K562 (cell line): ENCODE data around the gene PDE4D. TPM values are rescaled to one million over a fixed set of nuclear protein-coding genes. Genes with fewer than 3 reads are reported as not detected.

Experiments used
- ATAC-seq: fragments of 200-7000 bp; cut with Tn5 transposase; 3 replicates; pipeline ENCODE4 v1.9.1; 2020; ENCODE audit warnings: moderate library complexity
- BruUV-seq: library from RNA; stranded (reverse); fragments of 400-500 nt; replicated peaks from 2 replicates; lab custom pipeline; 2021; lab: Mats Ljungman, UMichigan
- CTCF ChIA-PET: fragments of 300-600 bp; formaldehyde crosslinking; extraction: SDS; loops from one replicate; lab custom pipeline; 2021; ENCODE audit warnings: low intra/inter-chr PET ratio; lab: Yijun Ruan, JAX
- POLR2A ChIA-PET: fragments of 300-600, 350-650 bp; sonication (Branson Sonifier 250); formaldehyde crosslinking; extraction: SDS; loops from one replicate; lab custom pipeline; 2021; ENCODE audit warnings: antibody characterized with exemption, inconsistent platforms; lab: Yijun Ruan, JAX
- DNase-seq, 4 experiments: peaks; one replicate each; pipeline versions ENCODE4 v3.0.0 to v3.0.0-alpha.2; 2011 to 2018; ENCODE audit warnings: low spot score in 3 of 4, mixed read lengths in 3 of 4; ENCODE audit errors: extremely low read depth in 1 of 4
- FAIRE-seq: peaks from 2 replicates; lab custom pipeline; 2011; peaks lifted over from hg19 to GRCh38; lab: Jason Lieb, UNC
- H2AFZ ChIP-seq: 2 replicates; pipeline ENCODE4 v1.6.0; 2011; ENCODE audit warnings: low read depth, low read length, control low read depth, inconsistent platforms
- H3K27ac ChIP-seq: fragments of 200-600 bp; 3 replicates; pipeline ENCODE4 v1.8.0; 2011; ENCODE audit warnings: low read depth, mild to moderate bottlenecking, control low read depth, inconsistent platforms, low read length, moderate library complexity, mixed read lengths; ENCODE audit errors: extremely low read depth
- H3K27me3 ChIP-seq, 2 experiments: fragments of 300-600 bp in 1 of 2; 2 replicates in 1 of 2; 3 replicates in 1 of 2; pipeline versions ENCODE4 v1.6.0 to v1.8.0; 2011; ENCODE audit warnings: inconsistent platforms in 2 of 2, low read length in 2 of 2, mild to moderate bottlenecking in 1 of 2, mixed read lengths in 1 of 2, moderate library complexity in 1 of 2; ENCODE audit not compliant: control insufficient read depth in 2 of 2, insufficient read depth in 2 of 2
- H3K36me3 ChIP-seq: fragments of 300-600 bp; 3 replicates; pipeline ENCODE4 v1.8.0; 2011; ENCODE audit warnings: mild to moderate bottlenecking, low read length, inconsistent platforms; ENCODE audit not compliant: control insufficient read depth, insufficient read depth
- H3K4me1 ChIP-seq, 2 experiments: fragments of 200-600 bp in 1 of 2; replicated peaks in 1 of 2; 2 replicates in 1 of 2; 3 replicates in 1 of 2; pipeline versions ENCODE4 v1.5.1 to v1.8.0; 2011; ENCODE audit warnings: inconsistent platforms in 2 of 2, low read length in 2 of 2, mild to moderate bottlenecking in 1 of 2, mixed read lengths in 1 of 2, moderate library complexity in 1 of 2; ENCODE audit not compliant: control insufficient read depth in 2 of 2, insufficient read depth in 2 of 2
- H3K4me2 ChIP-seq: 2 replicates; pipeline ENCODE4 v1.6.1; 2011; ENCODE audit warnings: low read length, control low read depth, inconsistent platforms, mixed read lengths; ENCODE audit not compliant: insufficient read depth
- H3K4me3 ChIP-seq: fragments of 200-600 bp; sonication (generic), shearing (Covaris generic); 2 replicates; pipeline ENCODE4 v1.5.1; 2016; ENCODE audit warnings: control low read depth, inconsistent platforms
- H3K79me2 ChIP-seq: fragments of 200-600 bp; 3 replicates; pipeline ENCODE4 v1.8.0; 2011; ENCODE audit warnings: low read length, inconsistent platforms; ENCODE audit not compliant: control insufficient read depth, insufficient read depth
- H3K9ac ChIP-seq, 2 experiments: 2 replicates each; pipeline versions ENCODE4 v1.6.0 to v1.6.1; 2011; ENCODE audit warnings: low read depth in 2 of 2, low read length in 2 of 2, control low read depth in 1 of 2, inconsistent platforms in 1 of 2, mild to moderate bottlenecking in 1 of 2, mixed read lengths in 1 of 2; ENCODE audit not compliant: insufficient read depth in 1 of 2
- H3K9me1 ChIP-seq: one replicate; pipeline ENCODE4 v1.6.0; 2011; ENCODE audit warnings: inconsistent platforms, mild to moderate bottlenecking, low read length, moderate library complexity; ENCODE audit not compliant: control insufficient read depth, insufficient read depth
- H3K9me3 ChIP-seq: replicated peaks from 2 replicates; pipeline ENCODE4 v1.5.1; 2011; ENCODE audit warnings: low read depth, low read length, inconsistent platforms; ENCODE audit not compliant: control insufficient read depth, insufficient read depth
- H4K20me1 ChIP-seq: replicated peaks from 2 replicates; pipeline ENCODE4 v1.6.1; 2011; ENCODE audit warnings: low read length, inconsistent platforms, mixed read lengths; ENCODE audit not compliant: control insufficient read depth, insufficient read depth
- CBFA2T3 ChIP-seq: fragments of 450-650 bp; IDR thresholded peaks from 2 replicates; pipeline ENCODE4 v1.6.1; 2017
- ERF ChIP-seq: fragments of 450-650 bp; formaldehyde crosslinking; IDR thresholded peaks from 2 replicates; pipeline ENCODE4 v1.4.0; 2020; ENCODE audit warnings: mild to moderate bottlenecking, mixed read lengths
- FOS ChIP-seq: IDR thresholded peaks from 3 replicates; pipeline ENCODE4 v1.6.1; 2011; ENCODE audit not compliant: insufficient read length; ENCODE audit errors: extremely low read depth
- GATAD2A ChIP-seq: fragments of 450-650 bp; IDR thresholded peaks from 2 replicates; pipeline ENCODE4 v1.6.1; 2017
- KDM4B ChIP-seq, 2 experiments: fragments of 450-650 bp in 1 of 2; sonication (generic) in 1 of 2; IDR thresholded peaks; 2 replicates each; pipeline ENCODE4 v1.6.1; 2016 to 2017; ENCODE audit warnings: borderline replicate concordance in 2 of 2, antibody characterized with exemption in 1 of 2, low read depth in 1 of 2, mild to moderate bottlenecking in 1 of 2
- MAFF ChIP-seq: IDR thresholded peaks from 2 replicates; pipeline ENCODE4 v1.6.1; 2012; ENCODE audit warnings: low read length, improper control_type of control experiment
- POLR2AphosphoS5 ChIP-seq: IDR thresholded peaks from 2 replicates; pipeline ENCODE4 v1.6.1; 2011; ENCODE audit warnings: mild to moderate bottlenecking, low read depth, low read length, moderate library complexity; ENCODE audit not compliant: control insufficient read depth, insufficient read depth
- RHOXF2B ChIP-seq: fragments of 250-450 bp; sonication (Bioruptor Pico); conservative IDR thresholded peaks from 2 replicates; pipeline ENCODE4 v1.5.1; 2021
- ZNF24 ChIP-seq: fragments of 450-650 bp; IDR thresholded peaks from 2 replicates; pipeline ENCODE4 v1.6.1; 2016
- ZNF384 ChIP-seq: IDR thresholded peaks from 2 replicates; pipeline ENCODE4 v1.6.1; 2012; ENCODE audit warnings: low read depth, low read length, improper control_type of control experiment
- ZNF717 ChIP-seq: fragments of 250-450 bp; sonication (Bioruptor Pico); IDR thresholded peaks from 2 replicates; pipeline ENCODE4 v1.5.0; 2021
- ZNF830 ChIP-seq: fragments of 250-450 bp; sonication (Bioruptor Pico); IDR thresholded peaks from 2 replicates; pipeline ENCODE4 v1.5.0; 2021; ENCODE audit warnings: mild to moderate bottlenecking
- WGBS: fragments of 100-300 bp; shearing (Covaris generic); methylation state at CpG from one replicate; pipeline ENCODE4 v1.1.6; 2016; ENCODE audit warnings: low coverage, mixed read lengths; ENCODE audit not compliant: insufficient coverage; ENCODE audit errors: missing lambda C conversion rate; 5-methylcytosine and 5-hydroxymethylcytosine counted together
- in situ Hi-C: fragments of 300-500 bp; cut with MboI; formaldehyde crosslinking; loops from 4 replicates; pipeline ENCODE4 v1.15.0; 2018; ENCODE audit warnings: inconsistent platforms, mixed read lengths
- intact Hi-C: fragments of 100-400 bp; cut with micrococcal nuclease; formaldehyde crosslinking; loops from 2 replicates; pipeline ENCODE4 v1.14.2; 2022
- polyA plus RNA-seq, 8 experiments: library from polyadenylated mRNA; depleted of rRNA in 4 of 8; stranded (reverse) in 5 of 8; unstranded in 3 of 8; fragments of >200 nt; fragmentation: Nextera tagmentation in 2 of 8; fragmentation: Illumina TruSeq in 1 of 8; extraction: Ambion mirVana in 2 of 8; extraction: Trizol in 1 of 8; gene quantifications; 2 replicates each; pipeline versions ENCODE4 v1.2.1 to v1.2.3, GENCODE V29; 2011 to 2014; ENCODE audit warnings: inconsistent platforms in 1 of 8, missing spikeins in 1 of 8
- total RNA-seq, 7 experiments: library from RNA; depleted of rRNA in 6 of 7; stranded (reverse); fragments of >200 nt in 6 of 7; fragmentation: Illumina TruSeq in 2 of 7; extraction: Trizol in 2 of 7; gene quantifications; 2 replicates each; pipeline versions ENCODE4 v1.2.1 to v1.2.3, GENCODE V29; 2011 to 2021; ENCODE audit warnings: low replicate concordance in 1 of 7
- TF ChIP-seq, protein P1 (sequence below): fragments of 250-450 bp; sonication (Bioruptor Pico); IDR thresholded peaks from 2 replicates; pipeline ENCODE4 v1.5.0; 2021
- TF ChIP-seq, protein P2 (sequence below), 2 experiments: IDR thresholded peaks; 2 replicates each; pipeline ENCODE4 v1.6.1; 2011; ENCODE audit warnings: borderline replicate concordance in 1 of 2, control low read depth in 1 of 2, low read depth in 1 of 2, low read length in 1 of 2, mild to moderate bottlenecking in 1 of 2, mixed read lengths in 1 of 2, moderate library complexity in 1 of 2; ENCODE audit not compliant: insufficient read depth in 1 of 2, insufficient read length in 1 of 2, poor library complexity in 1 of 2, severe bottlenecking in 1 of 2; ENCODE audit errors: extremely low read depth in 1 of 2
- TF ChIP-seq, protein P3 (sequence below): fragments of 450-650 bp; formaldehyde crosslinking; IDR thresholded peaks from 2 replicates; pipeline ENCODE4 v1.4.0; 2020; ENCODE audit warnings: mild to moderate bottlenecking, moderate library complexity
- TF ChIP-seq, protein P4 (sequence below): sonication (generic); formaldehyde crosslinking; IDR thresholded peaks from 2 replicates; pipeline ENCODE4 v1.8.1; 2023; ENCODE audit warnings: mild to moderate bottlenecking, missing genetic modification reagents

PDE4D gene
- total and polyA plus RNA-seq, 9 of the 15 experiments (the other 6 are each of a cell fraction or from before 2014, with no cell fraction given), result 0.04 to 0.46 (median 0.13) TPM

DNA sequence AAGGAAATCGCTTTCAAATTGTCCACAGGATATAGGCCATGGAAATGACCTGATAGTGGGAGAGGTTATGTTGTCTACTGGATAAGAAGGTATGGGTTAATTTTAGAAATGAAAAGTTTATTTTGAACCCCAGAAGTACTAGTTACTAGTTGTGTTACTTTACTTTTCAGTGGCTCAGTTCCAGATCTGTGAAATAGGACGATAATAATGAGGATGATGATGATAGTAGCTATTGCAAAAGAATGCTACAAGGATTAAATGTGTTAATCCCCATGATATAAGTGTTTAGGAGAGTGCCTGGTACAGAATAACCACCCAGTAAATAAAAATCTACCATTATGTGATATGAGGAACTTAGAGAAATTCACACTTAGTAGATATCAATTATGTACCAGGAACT, 120.8 kb downstream of the PDE4D start:
- H4K20me1 ChIP-seq, result no peaks in the 10 kb centered on the region
- H3K27me3 ChIP-seq, result no peaks in the 10 kb centered on the region
- WGBS, result 0% methylated on average over 2 of the region's 2 CpGs
- intact Hi-C loops (no loop called here), in situ Hi-C loops (no loop called here)
- H3K9ac ChIP-seq, result no peak overlapping the region
- no peaks in the 10 kb centered on the region for H3K9me1 ChIP-seq
- no peak overlapping the region for H3K4me3 ChIP-seq
- H3K79me2 ChIP-seq, result no peaks in the 10 kb centered on the region
- no peaks in the 10 kb centered on the region for H3K4me1 ChIP-seq
- H2AFZ ChIP-seq, result no peak overlapping the region
- TF ChIP-seq, protein P1, sequence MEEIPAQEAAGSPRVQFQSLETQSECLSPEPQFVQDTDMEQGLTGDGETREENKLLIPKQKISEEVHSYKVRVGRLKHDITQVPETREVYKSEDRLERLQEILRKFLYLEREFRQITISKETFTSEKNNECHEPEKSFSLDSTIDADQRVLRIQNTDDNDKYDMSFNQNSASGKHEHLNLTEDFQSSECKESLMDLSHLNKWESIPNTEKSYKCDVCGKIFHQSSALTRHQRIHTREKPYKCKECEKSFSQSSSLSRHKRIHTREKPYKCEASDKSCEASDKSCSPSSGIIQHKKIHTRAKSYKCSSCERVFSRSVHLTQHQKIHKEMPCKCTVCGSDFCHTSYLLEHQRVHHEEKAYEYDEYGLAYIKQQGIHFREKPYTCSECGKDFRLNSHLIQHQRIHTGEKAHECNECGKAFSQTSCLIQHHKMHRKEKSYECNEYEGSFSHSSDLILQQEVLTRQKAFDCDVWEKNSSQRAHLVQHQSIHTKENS (CRISPR knock-in tag), result no peak
- TF ChIP-seq POLR2AphosphoS5 (no peak), FOS (no peak), ZNF830 (no peak), KDM4B (IDR thresholded peaks at IDR 0.05; ENCODE audit: borderline replicate concordance in 2 of 2, low read depth in 1 of 2) (no peak), GATAD2A (no peak), ZNF384 (no peak), RHOXF2B (CRISPR knock-in tag) (no peak), CBFA2T3 (no peak), MAFF (no peak), ZNF717 (CRISPR knock-in tag) (no peak), ZNF24 (no peak), ERF (no peak)
- TF ChIP-seq, protein P2, sequence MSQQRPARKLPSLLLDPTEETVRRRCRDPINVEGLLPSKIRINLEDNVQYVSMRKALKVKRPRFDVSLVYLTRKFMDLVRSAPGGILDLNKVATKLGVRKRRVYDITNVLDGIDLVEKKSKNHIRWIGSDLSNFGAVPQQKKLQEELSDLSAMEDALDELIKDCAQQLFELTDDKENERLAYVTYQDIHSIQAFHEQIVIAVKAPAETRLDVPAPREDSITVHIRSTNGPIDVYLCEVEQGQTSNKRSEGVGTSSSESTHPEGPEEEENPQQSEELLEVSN (IDR thresholded peaks at IDR 0.05; ENCODE audit: borderline replicate concordance in 1 of 2, extremely low read depth in 1 of 2, insufficient read depth in 1 of 2, insufficient read length in 1 of 2, low read depth in 1 of 2, low read length in 1 of 2, poor library complexity in 1 of 2, severe bottlenecking in 1 of 2), result no peak
- TF ChIP-seq, protein P3, sequence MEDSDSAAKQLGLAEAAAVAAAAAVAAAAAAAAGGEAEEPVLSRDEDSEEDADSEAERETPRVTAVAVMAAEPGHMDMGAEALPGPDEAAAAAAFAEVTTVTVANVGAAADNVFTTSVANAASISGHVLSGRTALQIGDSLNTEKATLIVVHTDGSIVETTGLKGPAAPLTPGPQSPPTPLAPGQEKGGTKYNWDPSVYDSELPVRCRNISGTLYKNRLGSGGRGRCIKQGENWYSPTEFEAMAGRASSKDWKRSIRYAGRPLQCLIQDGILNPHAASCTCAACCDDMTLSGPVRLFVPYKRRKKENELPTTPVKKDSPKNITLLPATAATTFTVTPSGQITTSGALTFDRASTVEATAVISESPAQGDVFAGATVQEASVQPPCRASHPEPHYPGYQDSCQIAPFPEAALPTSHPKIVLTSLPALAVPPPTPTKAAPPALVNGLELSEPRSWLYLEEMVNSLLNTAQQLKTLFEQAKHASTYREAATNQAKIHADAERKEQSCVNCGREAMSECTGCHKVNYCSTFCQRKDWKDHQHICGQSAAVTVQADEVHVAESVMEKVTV, result no peak
- TF ChIP-seq, protein P4, sequence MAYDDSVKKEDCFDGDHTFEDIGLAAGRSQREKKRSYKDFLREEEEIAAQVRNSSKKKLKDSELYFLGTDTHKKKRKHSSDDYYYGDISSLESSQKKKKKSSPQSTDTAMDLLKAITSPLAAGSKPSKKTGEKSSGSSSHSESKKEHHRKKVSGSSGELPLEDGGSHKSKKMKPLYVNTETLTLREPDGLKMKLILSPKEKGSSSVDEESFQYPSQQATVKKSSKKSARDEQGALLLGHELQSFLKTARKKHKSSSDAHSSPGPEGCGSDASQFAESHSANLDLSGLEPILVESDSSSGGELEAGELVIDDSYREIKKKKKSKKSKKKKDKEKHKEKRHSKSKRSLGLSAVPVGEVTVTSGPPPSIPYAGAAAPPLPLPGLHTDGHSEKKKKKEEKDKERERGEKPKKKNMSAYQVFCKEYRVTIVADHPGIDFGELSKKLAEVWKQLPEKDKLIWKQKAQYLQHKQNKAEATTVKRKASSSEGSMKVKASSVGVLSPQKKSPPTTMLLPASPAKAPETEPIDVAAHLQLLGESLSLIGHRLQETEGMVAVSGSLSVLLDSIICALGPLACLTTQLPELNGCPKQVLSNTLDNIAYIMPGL (CRISPR knock-in tag), result no peak
- BruUV-seq, result no TSS peak
- CTCF ChIA-PET, result no interaction called here
- no peaks in the 10 kb centered on the region for H3K36me3 ChIP-seq
- no peak for DNase-seq
- POLR2A ChIA-PET, result no interaction called here
- no peak for ATAC-seq
- H3K4me2 ChIP-seq, result no peak overlapping the region
- H3K27ac ChIP-seq, result no peak overlapping the region
- H3K9me3 ChIP-seq, result no peaks in the 10 kb centered on the region
- FAIRE-seq, result no peak
